HepG2 (cell line): ENCODE data around the gene THRAP3.

Experiments
- FOXJ3 ChIP-seq: sonication (generic); formaldehyde crosslinking; IDR thresholded peaks from 2 replicates; pipeline ENCODE4 v1.4.0; 2020; ENCODE audit warnings: missing genetic modification reagents, mild to moderate bottlenecking, borderline replicate concordance
- HDAC6 ChIP-seq: fragments of 200-600 bp; sonication (generic); IDR thresholded peaks from 2 replicates; pipeline ENCODE4 v1.7.0; 2017; ENCODE audit warnings: mild to moderate bottlenecking, antibody characterized with exemption, low read length, low read depth
- MAFK ChIP-seq, 2 experiments: IDR thresholded peaks in 1 of 2; conservative IDR thresholded peaks in 1 of 2; 2 replicates each; pipeline ENCODE4 v1.6.1; 2011; ENCODE audit warnings: improper control_type of control experiment in 2 of 2, low read length in 2 of 2
- MXI1 ChIP-seq: IDR thresholded peaks from 3 replicates; pipeline ENCODE4 v1.6.1; 2012; ENCODE audit warnings: low read depth, low read length, inconsistent platforms, borderline replicate concordance
- ZNF776 ChIP-seq: sonication (generic); formaldehyde crosslinking; IDR thresholded peaks from 2 replicates; pipeline ENCODE4 v1.4.0; 2020; ENCODE audit warnings: mild to moderate bottlenecking, missing genetic modification reagents

DNA sequence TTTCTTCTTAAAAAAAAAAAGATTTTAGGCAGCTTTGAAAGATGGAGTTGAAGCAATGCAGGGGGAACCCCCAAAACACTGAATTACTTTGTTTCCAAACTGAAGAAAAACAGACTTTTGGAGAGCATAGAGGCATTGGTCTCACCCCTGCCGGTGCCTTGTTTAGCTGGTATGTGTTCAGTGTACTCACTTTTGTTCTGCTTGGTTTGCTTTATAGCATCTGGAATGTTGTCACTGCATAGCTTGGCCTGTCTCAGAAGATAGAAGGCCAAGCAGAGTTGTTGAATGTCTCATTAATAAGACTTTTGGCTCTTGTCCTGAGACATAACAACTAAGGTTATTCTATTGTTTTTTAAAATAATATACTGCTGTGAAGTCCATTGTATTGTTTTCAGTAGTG lies 6.9 kb downstream of the THRAP3 start:
- TF ChIP-seq MAFK (conservative IDR thresholded peaks at IDR 0.05 in 1 of 2, IDR thresholded peaks at IDR 0.05 in 1 of 2; ENCODE audit: low read length in 2 of 2) (no peak), FOXJ3 (CRISPR knock-in tag) (no peak), HDAC6 (no peak), ZNF776 (CRISPR knock-in tag) (no peak), MXI1 (no peak)
